Measurements from ENCODE around the gene CENPX.

- TF ChIP-seq POLR2AphosphoS5 (IDR thresholded peaks at IDR 0.05) (no peak), CTCF (IDR thresholded peaks at IDR 0.05) (no peak)
These were observed 33.5 kb upstream of the CENPX start for GRCh38 chr17:82055965-82056728.
